Loucy (cell line): Measurements from ENCODE around the gene RBM20.

ENCODE experiments used
- H2AFZ ChIP-seq: fragments of 200-600 bp; sonication (generic); 2 replicates; pipeline ENCODE4 v1.6.0; 2016; ENCODE audit warnings: antibody characterized with exemption, mild to moderate bottlenecking, low read length, moderate library complexity
- H3F3A ChIP-seq: fragments of 200-600 bp; 2 replicates; pipeline ENCODE4 v1.6.0; 2016; ENCODE audit warnings: antibody characterized with exemption, low read depth, mild to moderate bottlenecking
- H3K27me3 ChIP-seq: fragments of 200-600 bp; sonication (generic); 2 replicates; pipeline ENCODE4 v1.6.1; 2014; ENCODE audit warnings: low read length, mild to moderate bottlenecking; ENCODE audit not compliant: insufficient read depth, poor library complexity, severe bottlenecking
- H3K36me3 ChIP-seq: fragments of 200-600 bp; sonication (generic); 2 replicates; pipeline ENCODE4 v1.6.1; 2016; ENCODE audit warnings: low read length; ENCODE audit not compliant: insufficient read depth
- H3K4me1 ChIP-seq: fragments of 200-600 bp; sonication (generic); 2 replicates; pipeline ENCODE4 v1.5.1; 2014; ENCODE audit warnings: low read length, mild to moderate bottlenecking; ENCODE audit not compliant: insufficient read depth, poor library complexity, severe bottlenecking
- H3K4me2 ChIP-seq: fragments of 200-600 bp; sonication (generic); 2 replicates; pipeline ENCODE4 v1.6.0; 2014; ENCODE audit warnings: antibody characterized with exemption, low read length, low read depth, mild to moderate bottlenecking; ENCODE audit not compliant: poor library complexity, severe bottlenecking
- H3K4me3 ChIP-seq: fragments of 200-600 bp; sonication (generic); 2 replicates; pipeline ENCODE4 v1.5.1; 2014; ENCODE audit warnings: low read length, mild to moderate bottlenecking, mixed read lengths; ENCODE audit not compliant: poor library complexity, severe bottlenecking
- H3K79me2 ChIP-seq: fragments of 200-600 bp; sonication (generic); 2 replicates; pipeline ENCODE4 v1.6.1; 2014; ENCODE audit warnings: low read length; ENCODE audit not compliant: insufficient read depth
- H3K9ac ChIP-seq: fragments of 200-600 bp; sonication (generic); 2 replicates; pipeline ENCODE4 v1.6.0; 2014; ENCODE audit warnings: mild to moderate bottlenecking, low read depth, low read length, moderate library complexity; ENCODE audit not compliant: poor library complexity, severe bottlenecking
- H3K9me2 ChIP-seq: fragments of 200-600 bp; sonication (generic); replicated peaks from 2 replicates; pipeline ENCODE4 v1.6.1; 2016; ENCODE audit warnings: low read depth, low read length, mixed read lengths
- H3K9me3 ChIP-seq: fragments of 200-600 bp; sonication (generic); 2 replicates; pipeline ENCODE4 v1.6.1; 2014; ENCODE audit warnings: mild to moderate bottlenecking, antibody characterized with exemption, low read length, low read depth; ENCODE audit not compliant: insufficient read depth
- H4K20me1 ChIP-seq: fragments of 200-600 bp; sonication (generic); 2 replicates; pipeline ENCODE4 v1.6.0; 2014; ENCODE audit warnings: antibody characterized with exemption, low read length, mild to moderate bottlenecking; ENCODE audit not compliant: insufficient read depth, poor library complexity, severe bottlenecking
- CTCF ChIP-seq: fragments of 200-600 bp; sonication (generic); conservative IDR thresholded peaks from 2 replicates; pipeline ENCODE4 v1.5.1; 2014; ENCODE audit warnings: mild to moderate bottlenecking, antibody characterized with exemption, low read length
- EZH2phosphoT487 ChIP-seq: fragments of 200-600 bp; IDR thresholded peaks from 2 replicates; pipeline ENCODE4 v1.6.1; 2018; ENCODE audit warnings: antibody characterized with exemption, mild to moderate bottlenecking, moderate library complexity, borderline replicate concordance

The RBM20 gene

GRCh38 chr10:110694263-110694662 lies 50.1 kb downstream of the RBM20 start:
- Histone ChIP-seq H4K20me1 (no peaks in the 10 kb centered on the region), H2AFZ (no peak overlapping the region), H3K4me3 (no peak overlapping the region), H3K9me2 (no peaks in the 10 kb centered on the region), H3K27me3 (peaks cover 9% of the 10 kb centered on the region), H3K4me1 (no peaks in the 10 kb centered on the region), H3F3A (no peaks in the 10 kb centered on the region), H3K4me2 (no peak overlapping the region), H3K79me2 (no peaks in the 10 kb centered on the region), H3K36me3 (no peaks in the 10 kb centered on the region), H3K9me3 (no peaks in the 10 kb centered on the region), H3K9ac (no peak overlapping the region)
- TF ChIP-seq CTCF (no peak), EZH2phosphoT487 (no peak)

GRCh38 chr10:110694820-110695538 lies 50.8 kb downstream of the RBM20 start:
- Histone ChIP-seq H3K4me3 (no peak overlapping the region), H4K20me1 (no peaks in the 10 kb centered on the region), H3K27me3 (peaks cover 8% of the 10 kb centered on the region), H3F3A (no peaks in the 10 kb centered on the region), H3K4me1 (no peaks in the 10 kb centered on the region), H3K9me2 (no peaks in the 10 kb centered on the region), H3K9me3 (no peaks in the 10 kb centered on the region), H3K4me2 (no peak overlapping the region), H3K79me2 (no peaks in the 10 kb centered on the region), H3K9ac (no peak overlapping the region), H2AFZ (no peak overlapping the region), H3K36me3 (no peaks in the 10 kb centered on the region)
- TF ChIP-seq EZH2phosphoT487: no peak

- Histone ChIP-seq H4K20me1 (no peaks in the 10 kb centered on the region), H3K27me3 (peaks cover 6% of the 10 kb centered on the region), H3K4me1 (no peaks in the 10 kb centered on the region), H3K9ac (no peak overlapping the region), H3K4me2 (no peak overlapping the region), H3F3A (no peaks in the 10 kb centered on the region), H3K9me2 (no peaks in the 10 kb centered on the region), H3K9me3 (no peaks in the 10 kb centered on the region), H2AFZ (no peak overlapping the region), H3K36me3 (no peaks in the 10 kb centered on the region), H3K4me3 (no peak overlapping the region), H3K79me2 (no peaks in the 10 kb centered on the region)
- TF ChIP-seq EZH2phosphoT487 (no peak), CTCF (no peak)
These were observed 51.4 kb downstream of the RBM20 start for GRCh38 chr10:110695539-110695886.

GRCh38 chr10:110696436-110696835 lies 52.3 kb downstream of the RBM20 start:
- Histone ChIP-seq H3F3A (no peaks in the 10 kb centered on the region), H3K27me3 (peaks cover under 1% of the 10 kb centered on the region), H3K9ac (no peak overlapping the region), H3K4me2 (no peak overlapping the region), H3K4me1 (no peaks in the 10 kb centered on the region), H3K79me2 (no peaks in the 10 kb centered on the region), H3K4me3 (no peak overlapping the region), H3K9me3 (no peaks in the 10 kb centered on the region), H3K9me2 (no peaks in the 10 kb centered on the region), H2AFZ (no peak overlapping the region), H3K36me3 (no peaks in the 10 kb centered on the region), H4K20me1 (no peaks in the 10 kb centered on the region)
- TF ChIP-seq EZH2phosphoT487: no peak
